H9 (cell line): ENCODE data around the gene FUT8. TPM values are rescaled to one million over a fixed set of nuclear protein-coding genes. Genes with fewer than 3 reads are reported as not detected.

Source experiments
- DNase-seq: peaks from one replicate; pipeline ENCODE4 v3.0.0-alpha.2; 2017
- H2AFZ ChIP-seq: one replicate; pipeline ENCODE4 v1.6.1; 2013; ENCODE audit warnings: mild to moderate bottlenecking, low read length, control low read depth, moderate library complexity
- H2AK5ac ChIP-seq: 2 replicates; pipeline ENCODE4 v1.6.1; 2013; ENCODE audit warnings: low read length, control low read depth, mixed read lengths; ENCODE audit not compliant: insufficient read length
- H2BK120ac ChIP-seq: one replicate; pipeline ENCODE4 v1.6.1; 2013; ENCODE audit warnings: low read depth, mild to moderate bottlenecking, low read length, control low read depth, inconsistent platforms; ENCODE audit not compliant: poor library complexity, severe bottlenecking
- H2BK12ac ChIP-seq: 2 replicates; pipeline ENCODE4 v1.6.1; 2013; ENCODE audit warnings: low read length, control low read depth, mixed read lengths, low read depth; ENCODE audit not compliant: insufficient read length
- H2BK15ac ChIP-seq: 2 replicates; pipeline ENCODE4 v1.6.1; 2013; ENCODE audit warnings: low read depth, low read length, control low read depth
- H2BK20ac ChIP-seq: one replicate; pipeline ENCODE4 v1.6.1; 2013; ENCODE audit warnings: low read depth, mild to moderate bottlenecking, low read length, control low read depth, inconsistent platforms; ENCODE audit not compliant: poor library complexity, severe bottlenecking
- H2BK5ac ChIP-seq: 2 replicates; pipeline ENCODE4 v1.6.1; 2013; ENCODE audit warnings: low read length, control low read depth, mixed read lengths; ENCODE audit not compliant: insufficient read length
- H3K14ac ChIP-seq: 2 replicates; pipeline ENCODE4 v1.6.1; 2013; ENCODE audit warnings: low read length, control low read depth; ENCODE audit not compliant: insufficient read depth
- H3K18ac ChIP-seq: 2 replicates; pipeline ENCODE4 v1.6.1; 2013; ENCODE audit warnings: low read depth, mild to moderate bottlenecking, mixed read lengths, low read length, control low read depth; ENCODE audit not compliant: insufficient read length
- H3K23ac ChIP-seq: 2 replicates; pipeline ENCODE4 v1.6.1; 2013; ENCODE audit warnings: low read length, control low read depth, mixed read lengths, low read depth; ENCODE audit not compliant: insufficient read length
- H3K23me2 ChIP-seq: 2 replicates; pipeline ENCODE4 v1.6.1; 2013; ENCODE audit warnings: low read depth, mild to moderate bottlenecking, mixed read lengths, low read length, control low read depth; ENCODE audit not compliant: insufficient read length, poor library complexity, severe bottlenecking
- H3K27ac ChIP-seq: 2 replicates; pipeline ENCODE4 v1.5.1; 2013; ENCODE audit warnings: low read length, control low read depth, mixed read lengths, low read depth; ENCODE audit not compliant: insufficient read length
- H3K27me3 ChIP-seq: 2 replicates; pipeline ENCODE4 v1.6.1; 2013; ENCODE audit warnings: low read length, control low read depth, inconsistent platforms; ENCODE audit not compliant: insufficient read depth
- H3K4ac ChIP-seq: 2 replicates; pipeline ENCODE4 v1.6.1; 2013; ENCODE audit warnings: low read depth, mild to moderate bottlenecking, control low read depth, inconsistent platforms, low read length, moderate library complexity
- H3K4me1 ChIP-seq: 2 replicates; pipeline ENCODE4 v1.6.1; 2013; ENCODE audit warnings: low read length, control low read depth, inconsistent platforms; ENCODE audit not compliant: insufficient read depth
- H3K4me2 ChIP-seq: 2 replicates; pipeline ENCODE4 v1.6.1; 2013; ENCODE audit warnings: low read length, control low read depth, mixed read lengths; ENCODE audit not compliant: insufficient read length, insufficient read depth
- H3K56ac ChIP-seq: 2 replicates; pipeline ENCODE4 v1.6.1; 2013; ENCODE audit warnings: low read depth, mild to moderate bottlenecking, mixed read lengths, low read length, control low read depth; ENCODE audit not compliant: insufficient read length
- H3K79me1 ChIP-seq: 2 replicates; pipeline ENCODE4 v1.6.1; 2013; ENCODE audit warnings: low read depth, mild to moderate bottlenecking, moderate library complexity, low read length, control low read depth, inconsistent platforms; ENCODE audit not compliant: insufficient read depth, poor library complexity, severe bottlenecking
- H3K79me2 ChIP-seq: 2 replicates; pipeline ENCODE4 v1.6.1; 2013; ENCODE audit warnings: low read length, control low read depth, inconsistent platforms; ENCODE audit not compliant: insufficient read depth
- H3K9ac ChIP-seq: 2 replicates; pipeline ENCODE4 v1.6.1; 2013; ENCODE audit warnings: low read length, control low read depth, mixed read lengths; ENCODE audit not compliant: insufficient read length; ENCODE audit errors: extremely low read depth
- H3K9me3 ChIP-seq: one replicate; pipeline ENCODE4 v1.6.1; 2013; ENCODE audit warnings: low read depth, low read length, inconsistent platforms; ENCODE audit not compliant: control insufficient read depth
- H3T11ph ChIP-seq: one replicate; pipeline ENCODE4 v1.6.1; 2013; ENCODE audit warnings: mild to moderate bottlenecking, low read length, control low read depth, inconsistent platforms
- H4K20me1 ChIP-seq: one replicate; pipeline ENCODE4 v1.6.1; 2013; ENCODE audit not compliant: control insufficient read depth, insufficient read length, insufficient read depth
- H4K5ac ChIP-seq: 2 replicates; pipeline ENCODE4 v1.6.1; 2013; ENCODE audit warnings: low read depth, mild to moderate bottlenecking, mixed read lengths, low read length, control low read depth; ENCODE audit not compliant: insufficient read length
- H4K8ac ChIP-seq: replicated peaks from 2 replicates; pipeline ENCODE4 v1.6.1; 2013; ENCODE audit warnings: low read length, control low read depth, mixed read lengths, low read depth; ENCODE audit not compliant: insufficient read length
- H4K91ac ChIP-seq: 2 replicates; pipeline ENCODE4 v1.6.1; 2013; ENCODE audit warnings: low read depth, mild to moderate bottlenecking, moderate library complexity, mixed read lengths, low read length, control low read depth; ENCODE audit not compliant: insufficient read length
- H3K27ac Mint-ChIP-seq, 3 experiments: 2 replicates in 2 of 3; 3 replicates in 1 of 3; pipeline ENCODE4 v1.8.0; 2020 to 2021; ENCODE audit warnings: mixed read lengths in 3 of 3, mild to moderate bottlenecking in 1 of 3, moderate library complexity in 1 of 3
- H3K27me3 Mint-ChIP-seq: 2 replicates; pipeline ENCODE4 v1.8.0; 2021; ENCODE audit warnings: low read depth, mild to moderate bottlenecking, moderate library complexity, mixed read lengths
- H3K36me3 Mint-ChIP-seq, 3 experiments: 2 replicates in 2 of 3; 3 replicates in 1 of 3; pipeline ENCODE4 v1.8.0; 2020 to 2021; ENCODE audit warnings: low read depth in 3 of 3, mixed read lengths in 3 of 3; ENCODE audit not compliant: insufficient read depth in 1 of 3
- H3K4me1 Mint-ChIP-seq, 2 experiments: 2 replicates each; pipeline ENCODE4 v1.8.0; 2020; ENCODE audit warnings: mixed read lengths in 2 of 2
- H3K4me3 Mint-ChIP-seq, 2 experiments: 2 replicates in 1 of 2; 3 replicates in 1 of 2; pipeline ENCODE4 v1.8.0; 2020 to 2021; ENCODE audit warnings: mild to moderate bottlenecking in 2 of 2, mixed read lengths in 2 of 2, moderate library complexity in 1 of 2
- H3K9me3 Mint-ChIP-seq, 2 experiments: 2 replicates in 1 of 2; 3 replicates in 1 of 2; pipeline ENCODE4 v1.8.0; 2020; ENCODE audit warnings: mild to moderate bottlenecking in 2 of 2, mixed read lengths in 2 of 2, moderate library complexity in 1 of 2
- total RNA-seq: library from RNA; stranded (reverse); gene quantifications from 2 replicates; pipeline ENCODE4 v1.2.1, GENCODE V29; 2021
- TF ChIP-seq, protein P1 (sequence below): fragments of 200-600 bp; sonication (generic); conservative IDR thresholded peaks from 3 replicates; pipeline ENCODE4 v1.8.0; 2021; ENCODE audit warnings: antibody characterized with exemption, mild to moderate bottlenecking

The FUT8 gene
- total RNA-seq, 1 experiment from 2014 or later: 44.3 TPM

DNA sequence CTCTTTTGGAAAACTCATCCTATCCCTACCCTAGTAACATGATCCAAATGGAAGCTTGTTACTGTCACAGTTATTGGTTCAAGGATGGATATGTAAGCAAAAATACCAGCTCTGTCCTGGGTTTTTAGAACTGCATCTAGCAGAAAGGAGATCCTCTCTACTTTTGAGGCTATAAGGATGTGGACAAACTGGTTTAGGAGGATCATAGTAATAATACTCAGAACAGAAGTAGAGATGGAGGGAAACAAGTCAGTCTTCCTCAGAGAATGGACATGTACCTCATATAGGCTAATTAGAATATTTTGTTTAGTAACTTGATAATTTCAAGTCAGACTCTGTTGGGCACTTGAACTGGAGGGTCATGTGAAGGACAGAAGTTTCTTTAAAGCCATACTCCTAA, 26.6 kb downstream of the FUT8 start:
- Histone ChIP-seq H3K79me2 (no peaks in the 10 kb centered on the region), H3K27ac (no peak overlapping the region), H3K4ac (no peak overlapping the region), H2BK20ac (no peak overlapping the region), H2BK5ac (no peak overlapping the region), H4K91ac (no peak overlapping the region), H3K14ac (no peak overlapping the region), H3K27me3 (no peaks in the 10 kb centered on the region), H3K4me2 (no peak overlapping the region), H3T11ph (no peak overlapping the region), H2BK120ac (no peak overlapping the region), H3K9me3 (no peaks in the 10 kb centered on the region), H3K4me1 (0 out of 2 replicates have a peak, but pooled peaks cover 2% of the 10 kb centered on the region), H2BK15ac (no peak overlapping the region), H4K20me1 (no peaks in the 10 kb centered on the region), H3K23ac (no peak overlapping the region), H3K18ac (no peak overlapping the region), H4K5ac (no peak overlapping the region), H2BK12ac (no peak overlapping the region), H3K9ac (no peak overlapping the region), H3K23me2 (no peaks in the 10 kb centered on the region), H3K56ac (no peak overlapping the region), H4K8ac (no peak overlapping the region), H3K79me1 (no peaks in the 10 kb centered on the region), H2AK5ac (no peak overlapping the region), H2AFZ (no peak overlapping the region)
- Mint-ChIP-seq H3K4me1 (peaks cover 12 to 19% of the 10 kb centered on the region in 2 experiments), H3K9me3 (peaks cover 8 to 11% of the 10 kb centered on the region in 2 experiments), H3K27ac (no peak overlapping the region), H3K27me3 (no peaks in the 10 kb centered on the region), H3K4me3 (no peak overlapping the region), H3K36me3 (peaks cover 3 to 15% (median 13%) of the 10 kb centered on the region in 3 experiments; a peak in 6 of 7 replicates)
- DNase-seq: no peak
- TF ChIP-seq, protein P1, sequence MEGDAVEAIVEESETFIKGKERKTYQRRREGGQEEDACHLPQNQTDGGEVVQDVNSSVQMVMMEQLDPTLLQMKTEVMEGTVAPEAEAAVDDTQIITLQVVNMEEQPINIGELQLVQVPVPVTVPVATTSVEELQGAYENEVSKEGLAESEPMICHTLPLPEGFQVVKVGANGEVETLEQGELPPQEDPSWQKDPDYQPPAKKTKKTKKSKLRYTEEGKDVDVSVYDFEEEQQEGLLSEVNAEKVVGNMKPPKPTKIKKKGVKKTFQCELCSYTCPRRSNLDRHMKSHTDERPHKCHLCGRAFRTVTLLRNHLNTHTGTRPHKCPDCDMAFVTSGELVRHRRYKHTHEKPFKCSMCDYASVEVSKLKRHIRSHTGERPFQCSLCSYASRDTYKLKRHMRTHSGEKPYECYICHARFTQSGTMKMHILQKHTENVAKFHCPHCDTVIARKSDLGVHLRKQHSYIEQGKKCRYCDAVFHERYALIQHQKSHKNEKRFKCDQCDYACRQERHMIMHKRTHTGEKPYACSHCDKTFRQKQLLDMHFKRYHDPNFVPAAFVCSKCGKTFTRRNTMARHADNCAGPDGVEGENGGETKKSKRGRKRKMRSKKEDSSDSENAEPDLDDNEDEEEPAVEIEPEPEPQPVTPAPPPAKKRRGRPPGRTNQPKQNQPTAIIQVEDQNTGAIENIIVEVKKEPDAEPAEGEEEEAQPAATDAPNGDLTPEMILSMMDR: no peak
